Neural cell (in vitro differentiated cells): ENCODE measurements around the gene FNDC3B. TPM values are rescaled to one million over a fixed set of nuclear protein-coding genes. Genes with fewer than 3 reads are reported as not detected.

Experiments
- H2AFZ ChIP-seq: fragments of 200-600, 300-800 bp; sonication (generic), shearing (Covaris generic); 2 replicates; pipeline ENCODE4 v1.6.0; 2014; ENCODE audit warnings: low read depth, mild to moderate bottlenecking, antibody characterized with exemption, low read length, moderate library complexity
- H3F3A ChIP-seq: fragments of 200-600 bp; shearing (Covaris generic); 2 replicates; pipeline ENCODE4 v1.6.1; 2016; ENCODE audit warnings: mild to moderate bottlenecking, moderate library complexity, mixed read lengths, antibody characterized with exemption, low read length; ENCODE audit not compliant: insufficient read depth, poor library complexity, severe bottlenecking
- H3K27ac ChIP-seq: fragments of 200-600, 300-800 bp; sonication (generic), shearing (Covaris generic); 2 replicates; pipeline ENCODE4 v1.5.1; 2014; ENCODE audit warnings: mild to moderate bottlenecking, low read length, moderate library complexity
- H3K27me3 ChIP-seq: fragments of 300-800, 200-600 bp; sonication (generic), shearing (Covaris generic); 2 replicates; pipeline ENCODE4 v1.6.0; 2014; ENCODE audit warnings: mild to moderate bottlenecking, low read depth, low read length, moderate library complexity; ENCODE audit not compliant: insufficient read depth
- H3K36me3 ChIP-seq: fragments of 300-800, 200-600 bp; sonication (generic), shearing (Covaris generic); 2 replicates; pipeline ENCODE4 v1.5.1; 2014; ENCODE audit warnings: mild to moderate bottlenecking, antibody characterized with exemption, low read length, moderate library complexity; ENCODE audit not compliant: insufficient read depth
- H3K4me2 ChIP-seq: fragments of 300-800, 200-600 bp; sonication (generic), shearing (Covaris generic); 2 replicates; pipeline ENCODE4 v1.6.0; 2014; ENCODE audit warnings: mild to moderate bottlenecking, low read length
- H3K4me3 ChIP-seq: fragments of 300-800, 200-600 bp; sonication (generic), shearing (Covaris generic); 2 replicates; pipeline ENCODE4 v1.5.1; 2014; ENCODE audit warnings: mild to moderate bottlenecking, low read length, moderate library complexity
- H3K79me2 ChIP-seq: fragments of 200-600 bp; shearing (Covaris generic); replicated peaks from 2 replicates; pipeline ENCODE4 v1.6.0; 2014; ENCODE audit warnings: mild to moderate bottlenecking, low read length, moderate library complexity; ENCODE audit not compliant: insufficient read depth
- H3K9ac ChIP-seq: fragments of 300-800, 200-600 bp; sonication (generic), shearing (Covaris generic); 2 replicates; pipeline ENCODE4 v1.6.1; 2016; ENCODE audit warnings: mild to moderate bottlenecking, low read length, mixed read lengths
- H3K9me2 ChIP-seq: fragments of 200-600 bp; shearing (Covaris generic); 2 replicates; pipeline ENCODE4 v1.6.1; 2016; ENCODE audit warnings: mild to moderate bottlenecking, low read length, mixed read lengths; ENCODE audit not compliant: insufficient read depth
- H3K9me3 ChIP-seq: fragments of 200-600, 300-800 bp; sonication (generic), shearing (Covaris generic); 2 replicates; pipeline ENCODE4 v1.6.1; 2016; ENCODE audit warnings: mild to moderate bottlenecking, mixed run types, low read length, moderate library complexity, mixed read lengths
- H4K20me1 ChIP-seq: fragments of 200-600 bp; shearing (Covaris generic); 2 replicates; pipeline ENCODE4 v1.6.1; 2016; ENCODE audit warnings: mild to moderate bottlenecking, mixed run types; ENCODE audit not compliant: insufficient read depth
- EP300 ChIP-seq: fragments of 450-650 bp; conservative IDR thresholded peaks from 2 replicates; pipeline ENCODE4 v1.6.1; 2014; ENCODE audit warnings: antibody characterized with exemption, mild to moderate bottlenecking, moderate library complexity; ENCODE audit not compliant: poor library complexity, severe bottlenecking
- EZH2 ChIP-seq: fragments of 200-600, 300-800 bp; shearing (Covaris generic), sonication (generic); IDR thresholded peaks from 2 replicates; pipeline ENCODE4 v1.6.1; 2014; ENCODE audit warnings: antibody characterized with exemption, low read length, borderline replicate concordance, mild to moderate bottlenecking; ENCODE audit not compliant: insufficient read depth, poor library complexity, severe bottlenecking
- MXI1 ChIP-seq: fragments of 450-650 bp; conservative IDR thresholded peaks from 2 replicates; pipeline ENCODE4 v1.6.1; 2014; ENCODE audit warnings: antibody characterized with exemption, mild to moderate bottlenecking; ENCODE audit not compliant: poor library complexity, severe bottlenecking
- POLR2AphosphoS5 ChIP-seq: IDR thresholded peaks from 2 replicates; pipeline ENCODE4 v1.6.1; 2012
- RAD21 ChIP-seq: fragments of 450-650 bp; conservative IDR thresholded peaks from 2 replicates; pipeline ENCODE4 v1.6.1; 2014; ENCODE audit warnings: antibody characterized with exemption, mild to moderate bottlenecking, moderate library complexity
- SMC3 ChIP-seq: fragments of 450-650 bp; conservative IDR thresholded peaks from 2 replicates; pipeline ENCODE4 v1.6.1; 2014; ENCODE audit warnings: antibody characterized with exemption, mild to moderate bottlenecking, moderate library complexity; ENCODE audit not compliant: poor library complexity
- TAF1 ChIP-seq: IDR thresholded peaks from 2 replicates; pipeline ENCODE4 v1.6.1; 2012; ENCODE audit warnings: low read depth
- polyA plus RNA-seq: library from polyadenylated mRNA; depleted of rRNA; stranded (reverse); fragments of >200 nt; gene quantifications from 2 replicates; pipeline ENCODE4 v1.2.3, GENCODE V29; 2014
- TF ChIP-seq, protein P1 (sequence below): IDR thresholded peaks from 2 replicates; pipeline ENCODE4 v1.6.1; 2012; ENCODE audit warnings: borderline replicate concordance
- TF ChIP-seq, protein P2 (sequence below): fragments of 450-650 bp; IDR thresholded peaks from 2 replicates; pipeline ENCODE4 v1.5.1; 2014; ENCODE audit warnings: antibody characterized with exemption, mild to moderate bottlenecking, moderate library complexity; ENCODE audit not compliant: poor library complexity, severe bottlenecking

FNDC3B gene
- polyA plus RNA-seq, 1 donor from 2014 or later, result 4.9 TPM

DNA sequence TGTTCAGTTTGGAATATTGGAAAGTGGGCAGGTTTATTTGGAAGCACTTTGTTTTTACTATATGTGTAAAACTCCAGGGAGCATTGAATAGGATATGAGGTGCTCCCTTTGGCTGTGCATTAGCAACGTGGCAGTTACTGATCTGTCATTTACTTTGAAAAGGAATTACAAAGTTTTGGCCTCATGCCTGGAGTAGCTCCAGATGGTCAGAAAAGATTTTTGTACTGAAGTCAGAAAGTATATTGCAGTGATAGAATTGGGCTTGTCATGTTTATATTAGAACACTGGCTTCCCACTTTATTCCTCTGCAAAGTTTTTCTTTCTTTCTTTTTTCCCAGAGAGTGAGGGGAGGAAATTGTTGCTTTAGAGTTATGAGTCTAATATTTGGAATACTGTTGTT, 26.1 kb downstream of the FNDC3B start:
- Histone ChIP-seq H3K9ac (no peak overlapping the region), H3F3A (no peaks in the 10 kb centered on the region), H3K4me2 (no peak overlapping the region), H3K9me3 (no peaks in the 10 kb centered on the region), H3K4me3 (no peak overlapping the region), H4K20me1 (no peaks in the 10 kb centered on the region), H3K27ac (no peak overlapping the region), H3K79me2 (peaks cover 30% of the 10 kb centered on the region), H2AFZ (no peak overlapping the region), H3K27me3 (no peaks in the 10 kb centered on the region), H3K36me3 (no peaks in the 10 kb centered on the region), H3K9me2 (no peaks in the 10 kb centered on the region)
- no peak for TF ChIP-seq POLR2AphosphoS5
- TF ChIP-seq RAD21, result no peak
- no peak for TF ChIP-seq MXI1
- no peak for TF ChIP-seq EZH2
- TF ChIP-seq, protein P1, sequence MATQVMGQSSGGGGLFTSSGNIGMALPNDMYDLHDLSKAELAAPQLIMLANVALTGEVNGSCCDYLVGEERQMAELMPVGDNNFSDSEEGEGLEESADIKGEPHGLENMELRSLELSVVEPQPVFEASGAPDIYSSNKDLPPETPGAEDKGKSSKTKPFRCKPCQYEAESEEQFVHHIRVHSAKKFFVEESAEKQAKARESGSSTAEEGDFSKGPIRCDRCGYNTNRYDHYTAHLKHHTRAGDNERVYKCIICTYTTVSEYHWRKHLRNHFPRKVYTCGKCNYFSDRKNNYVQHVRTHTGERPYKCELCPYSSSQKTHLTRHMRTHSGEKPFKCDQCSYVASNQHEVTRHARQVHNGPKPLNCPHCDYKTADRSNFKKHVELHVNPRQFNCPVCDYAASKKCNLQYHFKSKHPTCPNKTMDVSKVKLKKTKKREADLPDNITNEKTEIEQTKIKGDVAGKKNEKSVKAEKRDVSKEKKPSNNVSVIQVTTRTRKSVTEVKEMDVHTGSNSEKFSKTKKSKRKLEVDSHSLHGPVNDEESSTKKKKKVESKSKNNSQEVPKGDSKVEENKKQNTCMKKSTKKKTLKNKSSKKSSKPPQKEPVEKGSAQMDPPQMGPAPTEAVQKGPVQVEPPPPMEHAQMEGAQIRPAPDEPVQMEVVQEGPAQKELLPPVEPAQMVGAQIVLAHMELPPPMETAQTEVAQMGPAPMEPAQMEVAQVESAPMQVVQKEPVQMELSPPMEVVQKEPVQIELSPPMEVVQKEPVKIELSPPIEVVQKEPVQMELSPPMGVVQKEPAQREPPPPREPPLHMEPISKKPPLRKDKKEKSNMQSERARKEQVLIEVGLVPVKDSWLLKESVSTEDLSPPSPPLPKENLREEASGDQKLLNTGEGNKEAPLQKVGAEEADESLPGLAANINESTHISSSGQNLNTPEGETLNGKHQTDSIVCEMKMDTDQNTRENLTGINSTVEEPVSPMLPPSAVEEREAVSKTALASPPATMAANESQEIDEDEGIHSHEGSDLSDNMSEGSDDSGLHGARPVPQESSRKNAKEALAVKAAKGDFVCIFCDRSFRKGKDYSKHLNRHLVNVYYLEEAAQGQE, result no peak
- TF ChIP-seq, protein P2, sequence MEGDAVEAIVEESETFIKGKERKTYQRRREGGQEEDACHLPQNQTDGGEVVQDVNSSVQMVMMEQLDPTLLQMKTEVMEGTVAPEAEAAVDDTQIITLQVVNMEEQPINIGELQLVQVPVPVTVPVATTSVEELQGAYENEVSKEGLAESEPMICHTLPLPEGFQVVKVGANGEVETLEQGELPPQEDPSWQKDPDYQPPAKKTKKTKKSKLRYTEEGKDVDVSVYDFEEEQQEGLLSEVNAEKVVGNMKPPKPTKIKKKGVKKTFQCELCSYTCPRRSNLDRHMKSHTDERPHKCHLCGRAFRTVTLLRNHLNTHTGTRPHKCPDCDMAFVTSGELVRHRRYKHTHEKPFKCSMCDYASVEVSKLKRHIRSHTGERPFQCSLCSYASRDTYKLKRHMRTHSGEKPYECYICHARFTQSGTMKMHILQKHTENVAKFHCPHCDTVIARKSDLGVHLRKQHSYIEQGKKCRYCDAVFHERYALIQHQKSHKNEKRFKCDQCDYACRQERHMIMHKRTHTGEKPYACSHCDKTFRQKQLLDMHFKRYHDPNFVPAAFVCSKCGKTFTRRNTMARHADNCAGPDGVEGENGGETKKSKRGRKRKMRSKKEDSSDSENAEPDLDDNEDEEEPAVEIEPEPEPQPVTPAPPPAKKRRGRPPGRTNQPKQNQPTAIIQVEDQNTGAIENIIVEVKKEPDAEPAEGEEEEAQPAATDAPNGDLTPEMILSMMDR, result no peak

DNA sequence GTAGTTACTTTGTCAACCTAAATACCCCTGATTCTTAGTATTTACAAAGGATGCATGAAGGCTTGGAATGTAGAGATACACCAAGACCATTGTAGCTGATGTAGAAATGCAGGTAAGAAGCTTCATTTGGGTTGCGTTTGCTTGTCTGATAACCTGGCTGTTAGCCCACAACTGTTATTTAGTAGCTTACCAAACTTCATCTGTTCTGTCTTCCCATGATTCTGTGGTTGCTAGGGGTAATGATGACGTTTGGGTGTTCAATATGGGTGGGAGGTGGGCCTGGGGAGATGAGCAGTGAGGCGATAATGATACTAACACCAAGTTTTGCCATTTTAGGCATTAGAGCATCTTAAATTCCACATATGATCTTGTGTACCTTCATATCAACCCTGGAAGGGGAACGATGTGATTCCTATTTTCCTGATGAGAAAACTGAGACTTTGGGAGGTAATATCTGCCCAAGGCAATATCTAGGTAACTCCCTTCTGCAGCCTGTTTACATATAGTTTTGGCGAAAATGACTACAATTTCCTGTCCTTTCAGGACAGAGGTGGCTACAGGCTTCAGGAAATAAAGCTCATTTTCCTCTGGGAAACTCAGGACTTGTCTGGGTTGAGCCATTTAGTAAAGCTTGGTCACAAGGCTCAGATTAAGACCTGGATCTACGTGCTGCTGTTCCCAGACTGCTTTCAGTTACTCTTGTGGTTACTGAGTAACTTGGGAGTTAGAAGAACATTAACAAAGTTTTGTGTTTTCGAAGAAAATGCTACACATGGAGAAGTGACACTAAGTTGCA, 26.8 kb downstream of the FNDC3B start:
- H3K9ac ChIP-seq, result no peak overlapping the region
- no peak for TF ChIP-seq TAF1
- TF ChIP-seq, protein P1, result no peak
- no peak for TF ChIP-seq MXI1
- no peak for TF ChIP-seq RAD21
- no peak for TF ChIP-seq EZH2
- no peak for TF ChIP-seq POLR2AphosphoS5
- TF ChIP-seq SMC3, result no peak
- no peak for TF ChIP-seq EP300
- TF ChIP-seq, protein P2, result no peak
- no peak overlapping the region for H3K27ac ChIP-seq
- H3K9me2 ChIP-seq, result no peaks in the 10 kb centered on the region
- no peak overlapping the region for H3K4me2 ChIP-seq
- no peaks in the 10 kb centered on the region for H4K20me1 ChIP-seq
- no peaks in the 10 kb centered on the region for H3K36me3 ChIP-seq
- H3F3A ChIP-seq, result no peaks in the 10 kb centered on the region
- H2AFZ ChIP-seq, result no peak overlapping the region
- H3K79me2 ChIP-seq, result peaks cover 34% of the 10 kb centered on the region
- no peaks in the 10 kb centered on the region for H3K9me3 ChIP-seq
- no peaks in the 10 kb centered on the region for H3K27me3 ChIP-seq
- no peak overlapping the region for H3K4me3 ChIP-seq
